GM21367 (cell line): ENCODE measurements around the gene PDLIM7.
A peak's percentile ranks its signal among the peaks of the same experiment; 100 is the strongest.

ENCODE experiments used
- ATAC-seq: cut with Tn5 transposase; IDR thresholded peaks from one replicate; pipeline ENCODE4 v1.9.1; 2021; ENCODE audit not compliant: unreplicated experiment

The PDLIM7 gene

GRCh38 chr5:177446200-177447065, 51.0 kb downstream of the PDLIM7 start, which contains the start of gene PRR7:
PRR7 (plus strand) TSS chr5:177446814; CDS start chr5:177455068, 8,254 bp downstream.
- peak; percentile 45 for ATAC-seq

GRCh38 chr5:177445917-177446199, 51.5 kb downstream of the PDLIM7 start:
- ATAC-seq: no peak

- ATAC-seq: no peak
These were observed 52.1 kb downstream of the PDLIM7 start for GRCh38 chr5:177445052-177445916.

- ATAC-seq: no peak
These were observed 53.0 kb downstream of the PDLIM7 start for GRCh38 chr5:177444106-177445051.

GRCh38 chr5:177443144-177443983, 54.0 kb downstream of the PDLIM7 start:
- ATAC-seq: no peak

- ATAC-seq: no peak
These were observed 55.2 kb downstream of the PDLIM7 start for GRCh38 chr5:177442066-177442826.

- ATAC-seq: no peak
These were observed 56.2 kb downstream of the PDLIM7 start for GRCh38 chr5:177440990-177441780.

GRCh38 chr5:177440211-177440989, 57.0 kb downstream of the PDLIM7 start:
- ATAC-seq: no peak

GRCh38 chr5:177439518-177440053, 57.8 kb downstream of the PDLIM7 start:
- ATAC-seq: no peak

- ATAC-seq: no peak
These were observed 58.9 kb downstream of the PDLIM7 start for GRCh38 chr5:177438468-177438867.

GRCh38 chr5:177437623-177438022, 59.8 kb downstream of the PDLIM7 start:
- no peak for ATAC-seq

- no peak for ATAC-seq
These were observed 61.4 kb downstream of the PDLIM7 start for GRCh38 chr5:177435847-177436536.

- ATAC-seq: no peak
These were observed 62.3 kb downstream of the PDLIM7 start for GRCh38 chr5:177434942-177435738.

GRCh38 chr5:177434437-177434836, 63.0 kb downstream of the PDLIM7 start:
- no peak for ATAC-seq

- ATAC-seq: no peak
These were observed 63.7 kb downstream of the PDLIM7 start for GRCh38 chr5:177433658-177434217.
